IPS-11a (cell line): ENCODE data around the gene ZNF462.

Experiments
- H3K4me3 ChIP-seq: one replicate; pipeline ENCODE4 v1.5.1; 2013; ENCODE audit warnings: low read depth, low read length, control low read depth

The ZNF462 gene

DNA sequence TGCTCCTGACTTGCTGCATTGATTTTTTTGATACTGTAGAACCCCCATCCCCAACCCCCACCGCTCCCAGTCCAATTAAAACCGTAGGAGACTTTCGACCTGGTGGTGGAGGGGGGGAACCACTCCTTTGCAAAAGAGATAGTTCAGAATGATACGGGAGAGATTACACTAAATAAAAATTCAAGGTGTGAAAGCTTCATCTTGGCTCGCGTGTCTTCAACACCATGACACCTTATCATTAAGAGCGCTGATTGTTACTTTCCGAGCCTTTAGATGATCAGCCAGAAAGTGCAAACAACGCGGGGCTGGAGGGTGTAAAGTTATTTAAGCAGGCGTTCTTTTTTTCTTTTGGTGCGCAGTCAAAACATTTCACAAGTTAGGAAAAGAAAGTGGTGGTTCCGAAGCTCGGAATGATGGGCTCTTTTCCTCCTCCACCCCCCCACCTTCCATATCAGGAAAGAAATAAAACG, 1.3 kb upstream of the ZNF462 start:
- H3K4me3 ChIP-seq: peak overlapping the region; percentile 90

DNA sequence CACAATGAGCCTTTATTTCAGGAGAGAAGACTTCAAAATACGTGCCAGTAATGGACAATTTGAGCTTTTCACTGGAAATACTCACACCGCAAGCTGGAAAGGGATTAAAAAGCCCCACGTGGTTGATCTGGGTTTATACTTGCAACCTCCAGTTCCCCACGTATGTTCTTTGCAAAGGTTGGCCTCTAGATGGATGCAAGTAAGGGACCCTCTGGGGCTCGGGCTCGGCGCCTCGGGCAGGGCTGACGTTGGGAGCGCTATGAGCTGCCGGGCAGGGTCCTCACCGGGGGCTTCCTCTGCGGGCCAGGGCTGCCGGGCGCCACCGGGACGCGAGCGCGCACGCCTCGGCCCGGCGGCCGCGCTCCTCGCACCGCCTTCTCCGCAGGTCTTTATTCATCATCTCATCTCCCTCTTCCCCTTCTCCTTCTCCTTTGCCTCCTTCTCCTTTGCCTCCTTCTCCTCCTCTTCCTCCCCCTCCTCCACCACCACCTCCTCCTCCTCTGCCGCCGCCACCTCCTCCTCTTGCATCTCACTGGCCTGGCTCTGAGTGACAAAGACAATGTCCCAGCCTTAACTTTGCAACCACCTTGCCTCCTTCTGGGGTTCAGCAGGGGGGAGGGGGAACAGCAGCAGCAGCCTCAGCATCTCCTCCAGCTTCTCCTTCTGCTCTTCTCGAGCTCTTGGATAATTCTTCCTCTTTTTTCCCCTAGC, 701 bp upstream of the ZNF462 start:
- H3K4me3 ChIP-seq: peak overlapping the region; percentile 90

DNA sequence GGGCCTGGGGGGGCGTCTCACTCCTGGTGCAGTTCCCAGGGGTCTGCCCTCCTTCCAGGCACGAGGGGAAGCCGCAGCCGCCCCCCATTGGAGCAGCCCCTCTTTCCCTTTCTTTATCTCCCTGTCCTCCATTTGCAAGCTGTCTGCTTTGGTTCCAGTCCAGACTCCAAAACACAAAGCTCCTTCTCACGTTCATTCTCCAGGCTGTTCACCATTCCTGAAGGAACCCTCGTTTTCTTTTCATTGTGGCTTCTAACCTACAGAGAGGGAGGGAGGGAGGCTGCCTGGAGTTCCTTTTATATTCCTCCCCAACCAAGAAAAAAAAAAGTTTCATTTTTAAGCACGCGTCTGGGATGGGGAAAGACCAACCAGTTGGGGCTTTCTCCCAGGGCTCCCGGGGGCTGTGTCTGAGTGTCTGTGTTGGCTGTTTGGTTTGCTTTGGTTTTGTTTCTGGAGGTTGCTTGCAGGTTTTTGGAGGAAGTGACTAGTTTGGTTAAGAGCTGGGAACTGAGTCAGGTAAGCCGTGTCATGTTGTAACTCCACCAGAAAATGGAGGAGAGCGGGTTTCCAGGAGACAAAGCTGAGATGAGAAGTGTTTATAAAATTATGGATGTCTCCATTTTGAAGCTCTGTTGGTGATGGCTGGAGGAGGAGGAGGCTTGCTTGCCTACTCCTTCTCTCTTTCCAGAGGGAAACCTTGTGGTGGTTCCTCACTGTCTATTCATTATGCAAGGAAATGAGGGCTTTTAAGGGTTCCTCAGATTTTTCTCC, 1.6 kb downstream of the ZNF462 start:
- peak overlapping the region; percentile 90 for H3K4me3 ChIP-seq

DNA sequence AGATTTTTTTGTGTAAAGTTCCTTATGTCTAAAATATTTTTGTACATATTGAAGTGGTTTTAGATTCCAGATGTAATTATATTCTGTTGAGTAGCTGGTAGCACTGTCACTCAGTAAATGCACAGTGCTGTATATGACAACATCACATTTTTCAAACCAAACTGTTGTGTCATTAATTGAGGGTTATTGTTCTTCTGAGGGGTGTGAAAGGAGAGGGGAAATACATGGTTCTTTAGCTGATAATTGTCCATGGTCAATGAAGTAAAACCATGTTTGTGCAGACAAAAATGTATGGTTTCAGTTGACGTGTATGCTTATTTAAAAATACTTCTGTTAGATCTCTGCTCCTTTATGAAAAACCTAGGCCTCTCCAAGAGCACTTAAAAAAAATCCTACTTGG, 3.3 kb downstream of the ZNF462 start:
- H3K4me3 ChIP-seq: no peak overlapping the region

DNA sequence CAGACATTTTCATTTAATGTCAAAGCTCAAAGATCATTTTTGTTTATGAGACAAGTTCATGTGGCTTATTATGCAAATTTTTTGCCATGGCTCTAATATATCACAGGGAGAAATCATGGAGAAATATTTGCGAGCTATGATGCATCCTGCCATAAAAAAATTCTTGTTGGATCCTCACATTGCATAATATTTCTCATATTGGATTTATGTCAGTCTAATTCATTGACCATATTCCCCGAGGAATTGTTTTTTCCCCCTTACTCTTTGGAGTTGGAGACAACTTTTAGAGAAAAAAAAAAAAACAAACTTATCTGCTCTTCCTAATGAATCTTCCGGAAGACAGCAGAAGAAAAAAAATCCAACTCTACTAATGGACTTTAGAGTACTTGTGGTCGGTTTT, 4.3 kb downstream of the ZNF462 start:
- H3K4me3 ChIP-seq: no peak overlapping the region

DNA sequence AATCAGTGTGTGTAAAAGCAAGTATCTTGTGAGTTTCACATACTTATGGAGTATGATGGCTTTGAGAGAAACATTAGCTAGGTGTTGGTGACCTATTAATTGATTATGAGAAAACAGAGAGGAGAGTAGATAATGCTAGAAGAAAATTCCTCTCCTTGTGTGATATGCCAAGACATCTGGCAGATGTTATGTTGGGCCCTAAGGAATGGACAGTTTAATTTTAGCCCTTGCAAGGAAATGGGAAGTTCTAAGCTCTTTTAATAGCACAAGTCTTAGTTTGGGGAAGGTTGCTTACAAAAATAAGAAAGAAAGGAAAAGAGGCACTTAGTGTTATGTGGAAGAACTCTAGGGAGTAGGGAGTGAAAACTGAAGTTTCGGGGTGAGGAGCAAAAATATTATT, 5.1 kb downstream of the ZNF462 start:
- no peak overlapping the region for H3K4me3 ChIP-seq

DNA sequence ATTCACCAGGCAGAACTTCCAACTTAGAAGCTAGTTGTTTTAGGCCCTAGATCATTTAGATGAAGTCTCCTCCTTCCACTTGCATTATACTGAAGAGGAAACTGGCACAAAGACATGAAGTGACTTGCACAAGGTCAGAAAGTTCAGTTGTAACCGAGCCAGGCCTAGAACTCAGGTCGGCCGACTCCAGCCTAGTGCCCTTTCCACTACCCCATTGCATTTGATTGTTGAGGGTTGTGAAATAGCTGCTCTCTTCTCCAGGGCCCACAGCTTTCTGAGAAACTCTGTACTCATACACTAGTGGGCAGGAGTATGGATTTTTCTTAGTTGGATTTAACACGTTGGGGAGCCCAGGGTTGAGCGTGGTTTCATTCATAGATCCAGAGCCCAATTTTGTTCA, 5.6 kb downstream of the ZNF462 start:
- no peak overlapping the region for H3K4me3 ChIP-seq

DNA sequence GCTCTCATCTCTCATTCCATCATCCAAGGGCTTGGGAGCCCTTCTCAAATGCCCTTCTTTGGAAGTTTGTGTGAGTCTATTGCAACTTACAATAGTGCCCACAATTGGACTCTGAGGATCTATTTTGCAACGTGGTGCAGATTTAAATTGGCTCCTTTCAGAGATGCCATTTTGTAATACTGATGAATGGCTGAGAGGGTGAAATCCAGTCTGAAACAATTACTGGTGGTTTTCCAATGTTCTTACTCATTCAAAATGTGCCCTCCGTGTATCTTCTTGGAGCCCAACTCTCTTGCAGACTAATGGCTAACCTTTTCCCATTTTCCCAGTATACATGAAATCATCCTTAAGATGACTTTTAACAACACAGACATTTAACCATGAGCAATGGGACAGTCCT, 6.1 kb downstream of the ZNF462 start:
- H3K4me3 ChIP-seq: no peak overlapping the region

DNA sequence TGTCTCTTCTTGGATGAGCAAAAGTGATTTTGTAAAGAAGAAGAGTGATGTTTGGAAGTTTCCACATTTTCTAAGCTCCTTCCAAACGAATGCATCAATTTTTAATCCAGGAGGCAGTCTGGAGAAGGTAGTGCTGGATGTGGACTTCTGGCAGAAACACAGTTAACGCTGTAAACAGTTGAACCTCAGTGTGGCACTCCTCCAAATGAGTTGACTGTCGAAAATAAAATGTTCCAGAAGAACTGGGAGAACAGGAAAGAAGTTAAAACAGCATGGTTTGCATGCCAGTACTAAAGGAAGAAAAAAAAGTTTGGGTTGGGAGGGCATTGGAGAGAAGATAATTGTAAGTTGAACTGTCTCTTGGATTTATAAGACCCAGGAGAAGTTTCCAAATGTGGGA, 6.5 kb downstream of the ZNF462 start:
- H3K4me3 ChIP-seq: no peak overlapping the region

DNA sequence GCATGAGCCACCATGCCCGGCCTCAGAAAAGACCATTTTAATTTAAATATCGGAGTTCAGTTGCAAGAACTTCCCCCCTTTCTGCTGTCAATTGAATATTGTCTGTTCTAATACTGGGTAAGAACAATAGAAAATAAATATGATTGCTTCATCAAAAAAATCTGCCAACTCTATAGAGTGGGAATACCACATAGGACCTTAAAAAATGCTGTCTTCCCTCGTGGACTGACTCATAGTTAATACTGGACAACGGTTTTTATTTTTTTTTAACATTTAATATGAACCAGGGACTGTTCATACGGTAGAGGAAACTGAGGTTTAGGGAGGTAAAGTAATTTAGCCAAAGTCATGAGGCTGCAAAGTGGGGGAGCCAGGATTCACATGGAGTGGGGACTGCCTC, 9.7 kb downstream of the ZNF462 start:
- H3K4me3 ChIP-seq: no peak overlapping the region

DNA sequence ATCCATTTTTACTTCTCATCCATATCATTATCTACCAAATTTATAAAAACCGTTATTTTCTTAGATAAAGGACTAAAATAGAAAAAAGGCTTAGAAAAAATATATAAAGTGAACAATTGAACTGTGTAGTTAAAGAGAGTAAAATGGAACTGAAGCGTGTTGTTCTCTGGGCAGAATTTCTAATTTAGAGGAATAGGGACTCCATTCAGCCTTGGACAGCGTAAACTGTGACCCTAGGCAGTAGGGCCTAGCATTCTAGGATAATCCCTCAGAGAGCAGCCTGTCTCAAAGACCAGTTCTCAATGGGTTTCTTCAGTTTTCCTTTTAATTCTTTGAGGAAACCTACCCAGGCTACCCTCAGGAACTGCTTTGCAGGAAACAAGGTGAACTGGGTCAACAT, 11.1 kb downstream of the ZNF462 start:
- H3K4me3 ChIP-seq: no peak overlapping the region

DNA sequence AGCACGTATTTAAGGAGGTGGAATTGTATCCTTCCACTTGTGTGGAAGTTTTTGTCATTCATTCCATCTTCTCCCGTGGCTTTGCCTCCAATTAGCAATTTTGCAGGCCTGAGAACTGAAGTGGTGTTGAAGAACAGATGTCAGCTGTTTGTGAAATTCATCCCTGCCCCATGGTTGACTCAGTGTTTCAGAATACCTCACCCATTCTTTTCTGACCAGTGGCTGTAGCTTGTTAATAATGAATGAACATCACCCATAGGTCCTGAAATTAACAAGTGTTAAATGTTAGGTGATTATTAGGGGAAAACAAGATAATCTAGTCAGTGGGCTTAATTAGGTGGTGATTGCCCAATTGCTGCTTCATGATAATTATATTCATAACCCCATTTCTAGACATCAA, 11.7 kb downstream of the ZNF462 start:
- no peak overlapping the region for H3K4me3 ChIP-seq

DNA sequence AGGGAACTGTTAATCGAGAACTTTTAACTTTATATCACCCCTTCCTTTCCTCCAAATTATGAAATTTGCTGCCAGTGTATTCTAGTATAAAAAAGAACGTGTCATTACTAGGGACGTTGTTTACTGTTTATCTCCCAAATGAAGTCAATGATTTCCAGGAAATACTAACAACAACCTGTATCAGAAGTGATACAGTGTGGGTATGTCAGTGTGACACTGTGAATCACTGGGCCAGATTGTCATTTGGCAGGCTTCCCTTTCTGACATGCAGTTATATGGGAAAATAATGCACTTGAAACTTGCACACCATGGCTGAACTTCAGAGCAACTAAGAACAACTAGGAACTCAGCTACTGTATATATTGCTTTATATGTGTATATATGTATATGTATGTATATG, 12.6 kb downstream of the ZNF462 start:
- no peak overlapping the region for H3K4me3 ChIP-seq

DNA sequence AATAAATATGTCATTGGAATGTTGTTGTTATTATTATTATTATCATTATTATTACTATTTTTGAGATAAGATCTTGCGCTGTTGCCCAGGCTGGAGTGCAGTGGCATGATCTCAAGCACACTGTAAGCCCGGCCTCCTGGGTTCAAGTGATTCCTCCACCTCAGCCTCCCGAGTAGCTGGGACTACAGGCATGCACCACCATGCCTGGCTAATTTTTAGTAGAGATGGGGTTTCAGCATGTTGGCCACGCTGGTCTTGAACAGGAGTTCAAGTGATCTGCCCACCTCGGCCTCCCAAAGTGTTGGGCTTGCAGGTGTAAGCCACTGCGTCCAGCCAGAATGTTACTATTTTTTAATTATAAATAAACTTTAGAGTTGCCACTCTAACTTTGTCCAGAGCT, 14.4 kb downstream of the ZNF462 start:
- H3K4me3 ChIP-seq: no peak overlapping the region

DNA sequence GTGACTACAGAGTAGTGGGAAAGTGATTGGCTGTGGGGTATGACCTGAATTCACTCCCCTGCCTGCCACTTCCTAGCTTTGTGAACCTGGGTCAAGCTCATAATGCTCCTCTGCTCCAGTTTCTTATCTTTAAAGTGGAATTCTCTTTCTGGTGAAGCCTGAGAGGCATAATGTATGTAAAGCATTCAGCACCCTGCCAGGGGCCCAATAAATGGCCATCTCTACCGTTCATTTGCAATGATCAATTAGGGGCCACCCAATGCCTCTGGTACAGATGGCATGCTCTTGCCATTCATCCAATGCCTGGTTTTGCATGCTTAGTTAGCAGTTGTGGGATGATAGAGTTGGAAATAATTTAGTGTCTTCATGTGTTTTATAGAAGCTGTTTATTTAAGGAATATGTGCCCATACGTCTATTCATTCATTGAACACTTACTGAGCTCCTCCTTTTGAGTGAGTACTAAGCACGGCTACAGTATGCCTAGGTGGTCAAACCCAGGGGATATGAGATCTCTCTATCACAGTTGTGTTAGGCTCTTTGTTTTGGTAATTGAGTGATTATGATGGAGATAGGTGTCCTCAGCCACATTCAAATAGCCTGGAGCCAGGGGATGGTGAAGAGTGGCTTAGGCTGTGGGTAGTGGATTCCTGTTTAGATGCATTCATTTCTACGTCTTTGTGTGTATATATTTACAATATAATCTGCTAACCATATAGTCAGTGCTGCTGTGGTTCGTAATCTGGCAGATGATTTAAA, 15.3 kb downstream of the ZNF462 start:
- no peak overlapping the region for H3K4me3 ChIP-seq

DNA sequence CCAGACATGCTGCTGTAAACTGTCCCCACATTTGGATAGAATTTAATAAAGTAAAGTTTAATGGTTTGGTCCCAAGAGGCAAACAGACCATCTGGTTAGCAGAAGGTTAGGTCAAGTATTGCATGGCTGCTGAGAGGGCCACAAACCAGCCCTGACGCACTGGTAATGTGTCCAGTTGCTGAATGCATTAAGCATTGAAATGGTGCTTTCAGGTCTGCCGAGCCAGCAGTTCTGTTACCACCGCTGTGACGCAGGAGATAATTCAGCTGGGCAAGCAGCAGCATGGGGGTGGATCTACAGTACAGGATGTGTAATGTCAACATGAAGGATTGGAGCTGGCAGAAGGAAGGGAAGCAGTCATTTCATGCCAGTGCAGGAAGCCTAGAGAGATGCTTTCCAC, 16.0 kb downstream of the ZNF462 start:
- no peak overlapping the region for H3K4me3 ChIP-seq

DNA sequence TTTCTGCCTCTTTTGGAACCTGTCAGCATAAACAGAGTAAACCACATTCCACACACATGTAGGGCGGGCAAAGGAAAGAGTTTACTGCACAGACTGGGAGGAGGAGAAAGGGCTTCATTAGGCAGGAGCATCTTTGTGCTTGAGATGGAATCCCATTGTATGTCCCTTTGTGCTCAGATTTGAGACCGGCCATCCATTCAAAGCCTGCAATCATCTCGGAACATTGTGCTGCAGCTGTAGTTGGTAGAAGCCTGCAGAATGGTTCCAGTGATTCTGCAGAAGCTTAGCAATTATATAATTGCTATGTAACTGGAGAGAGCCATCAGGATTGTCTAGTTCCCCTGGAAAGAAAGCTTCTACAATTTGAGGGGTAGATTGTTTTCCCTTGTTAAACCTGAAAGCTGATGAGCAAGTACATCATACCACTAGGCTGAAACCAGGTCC, 16.5 kb downstream of the ZNF462 start:
- no peak overlapping the region for H3K4me3 ChIP-seq

DNA sequence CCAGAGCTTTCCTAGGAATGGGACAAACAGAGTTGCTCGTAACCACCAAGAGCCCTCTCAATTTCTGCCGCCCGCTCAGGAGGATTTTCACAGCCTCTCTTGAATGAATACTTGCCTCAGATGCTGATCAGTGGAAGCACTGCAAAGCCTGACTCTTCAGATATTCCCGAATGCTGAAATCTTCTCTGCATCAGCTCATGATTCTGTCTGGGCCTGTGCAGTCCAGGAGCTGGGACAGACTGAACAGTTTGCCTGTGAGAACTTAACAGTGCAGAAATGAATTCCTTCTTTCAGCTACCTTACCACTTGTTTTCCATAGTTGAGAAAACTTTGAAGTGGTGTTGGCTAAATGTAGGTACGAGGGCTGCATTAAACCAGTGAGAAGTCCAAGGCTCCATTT, 17.1 kb downstream of the ZNF462 start:
- H3K4me3 ChIP-seq: no peak overlapping the region

DNA sequence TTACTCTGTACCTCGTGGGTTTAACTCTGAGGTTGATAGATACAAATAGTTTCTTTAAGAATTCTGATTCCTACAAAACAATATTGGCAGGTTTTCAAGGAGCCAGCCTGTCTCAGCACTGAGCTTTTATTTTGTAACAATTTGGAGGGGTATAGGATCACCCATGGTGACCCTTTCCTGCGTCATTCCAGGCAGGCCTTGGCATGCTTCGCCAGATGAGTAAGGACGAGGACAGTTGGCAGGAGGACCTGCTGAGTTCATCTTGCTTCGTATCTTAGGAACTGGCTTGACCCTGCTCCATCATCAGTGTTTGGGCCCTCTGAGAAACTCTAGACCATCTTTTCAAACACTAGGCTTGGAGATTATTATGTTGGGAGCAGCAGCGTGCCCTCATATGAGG, 17.9 kb downstream of the ZNF462 start:
- H3K4me3 ChIP-seq: no peak overlapping the region

DNA sequence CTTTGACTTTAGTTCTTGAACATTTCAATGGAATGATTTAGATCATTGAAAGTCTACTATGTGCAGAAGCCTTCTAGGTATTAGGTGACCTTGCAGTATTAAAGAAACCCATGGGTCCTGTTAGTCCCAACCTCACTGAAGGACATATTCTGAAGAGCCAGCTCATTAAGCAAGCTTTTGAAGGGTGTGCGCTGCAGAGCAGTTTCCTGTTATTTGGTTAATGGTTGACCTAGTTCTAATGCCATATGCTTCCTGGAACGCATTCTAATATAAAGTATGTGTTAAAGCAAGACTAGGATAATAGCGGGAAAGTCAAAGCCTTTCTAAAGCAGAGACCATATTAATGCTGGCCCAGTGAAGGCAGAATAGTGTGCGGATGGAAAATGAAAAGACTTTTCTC, 20.1 kb downstream of the ZNF462 start:
- no peak overlapping the region for H3K4me3 ChIP-seq

DNA sequence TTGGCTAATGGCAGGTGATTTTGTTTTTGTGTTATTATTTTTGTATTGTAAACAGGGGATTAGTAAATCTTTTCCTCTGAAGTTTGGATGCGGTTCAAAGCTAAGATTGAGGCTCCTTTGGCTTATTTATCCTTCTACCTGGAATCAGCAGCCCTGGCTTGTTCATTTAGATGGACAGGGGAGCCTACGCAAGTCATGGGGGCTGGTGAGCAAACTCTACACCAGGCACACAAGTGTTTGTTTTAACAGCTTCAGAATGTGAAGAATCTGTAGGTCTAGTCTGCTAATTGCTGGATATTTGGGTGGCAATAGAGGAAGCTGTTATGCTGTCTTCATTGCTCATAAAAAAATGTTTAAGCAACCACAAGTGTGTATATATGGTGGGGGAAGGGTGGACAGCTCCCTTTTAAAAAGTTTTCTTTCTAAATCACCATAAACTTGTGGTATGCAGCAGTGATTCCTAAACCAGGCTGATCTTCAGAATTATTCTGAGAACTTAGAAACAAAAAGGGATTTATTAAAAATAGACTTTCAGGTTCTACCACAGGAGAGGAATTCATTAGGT, 20.7 kb downstream of the ZNF462 start:
- H3K4me3 ChIP-seq: no peak overlapping the region
